ENCODE measurements around the gene MSH5. TPM values are rescaled to one million over a fixed set of nuclear protein-coding genes. Genes with fewer than 3 reads are reported as not detected.
A peak's percentile ranks its signal among the peaks of the same experiment; 100 is the strongest.

Gene MSH5
- total and polyA plus RNA-seq, 9 of the 15 experiments (the other 6 are each of a cell fraction or from before 2014, with no cell fraction given) = 12.5 to 104 (median 46.6) TPM

- TF ChIP-seq ZFX (CRISPR knock-in tag; IDR thresholded peaks at IDR 0.05) (no peak), PATZ1 (CRISPR knock-in tag; IDR thresholded peaks at IDR 0.05; ENCODE audit: borderline replicate concordance) (no peak), RBM39 (optimal IDR thresholded peaks at IDR 0.05; ENCODE audit: low read depth, low read length) (no peak), SP2 (IDR thresholded peaks at IDR 0.05; ENCODE audit: extremely low read depth, low read depth, low read length, poor library complexity, severe bottlenecking) (no peak), SMARCA5 (IDR thresholded peaks at IDR 0.05) (peak; percentile 58; the same call in 1 of the 2 replicates), EGR1 (conservative IDR thresholded peaks at IDR 0.05) (no peak), MTA2 (IDR thresholded peaks at IDR 0.05; ENCODE audit: low read depth) (no peak), RUNX1 (IDR thresholded peaks at IDR 0.05; ENCODE audit: low read depth) (no peak), SIX5 (IDR thresholded peaks at IDR 0.05; ENCODE audit: borderline replicate concordance in 1 of 2, insufficient read depth in 1 of 2, low read depth in 1 of 2, low read length in 2 of 2) (0 out of 4 replicates have a peak, but pooled peaks of 1 of the 2 experiments have one; percentile 12), GABPA (tag; conservative IDR thresholded peaks at IDR 0.05; ENCODE audit: low read depth) (no peak), POLR2AphosphoS2 (IDR thresholded peaks at IDR 0.05; ENCODE audit: low read length) (0 out of 2 replicates have a peak, but pooled peaks have one; percentile 36), TBP (optimal IDR thresholded peaks at IDR 0.05; ENCODE audit: low read depth, low read length) (no peak)
- TF ChIP-seq, protein P1, sequence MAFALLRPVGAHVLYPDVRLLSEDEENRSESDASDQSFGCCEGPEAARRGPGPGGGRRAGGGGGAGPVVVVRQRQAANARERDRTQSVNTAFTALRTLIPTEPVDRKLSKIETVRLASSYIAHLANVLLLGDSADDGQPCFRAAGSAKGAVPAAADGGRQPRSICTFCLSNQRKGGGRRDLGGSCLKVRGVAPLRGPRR (CRISPR knock-in tag; IDR thresholded peaks at IDR 0.05) = no peak
- TF ChIP-seq, protein P2, sequence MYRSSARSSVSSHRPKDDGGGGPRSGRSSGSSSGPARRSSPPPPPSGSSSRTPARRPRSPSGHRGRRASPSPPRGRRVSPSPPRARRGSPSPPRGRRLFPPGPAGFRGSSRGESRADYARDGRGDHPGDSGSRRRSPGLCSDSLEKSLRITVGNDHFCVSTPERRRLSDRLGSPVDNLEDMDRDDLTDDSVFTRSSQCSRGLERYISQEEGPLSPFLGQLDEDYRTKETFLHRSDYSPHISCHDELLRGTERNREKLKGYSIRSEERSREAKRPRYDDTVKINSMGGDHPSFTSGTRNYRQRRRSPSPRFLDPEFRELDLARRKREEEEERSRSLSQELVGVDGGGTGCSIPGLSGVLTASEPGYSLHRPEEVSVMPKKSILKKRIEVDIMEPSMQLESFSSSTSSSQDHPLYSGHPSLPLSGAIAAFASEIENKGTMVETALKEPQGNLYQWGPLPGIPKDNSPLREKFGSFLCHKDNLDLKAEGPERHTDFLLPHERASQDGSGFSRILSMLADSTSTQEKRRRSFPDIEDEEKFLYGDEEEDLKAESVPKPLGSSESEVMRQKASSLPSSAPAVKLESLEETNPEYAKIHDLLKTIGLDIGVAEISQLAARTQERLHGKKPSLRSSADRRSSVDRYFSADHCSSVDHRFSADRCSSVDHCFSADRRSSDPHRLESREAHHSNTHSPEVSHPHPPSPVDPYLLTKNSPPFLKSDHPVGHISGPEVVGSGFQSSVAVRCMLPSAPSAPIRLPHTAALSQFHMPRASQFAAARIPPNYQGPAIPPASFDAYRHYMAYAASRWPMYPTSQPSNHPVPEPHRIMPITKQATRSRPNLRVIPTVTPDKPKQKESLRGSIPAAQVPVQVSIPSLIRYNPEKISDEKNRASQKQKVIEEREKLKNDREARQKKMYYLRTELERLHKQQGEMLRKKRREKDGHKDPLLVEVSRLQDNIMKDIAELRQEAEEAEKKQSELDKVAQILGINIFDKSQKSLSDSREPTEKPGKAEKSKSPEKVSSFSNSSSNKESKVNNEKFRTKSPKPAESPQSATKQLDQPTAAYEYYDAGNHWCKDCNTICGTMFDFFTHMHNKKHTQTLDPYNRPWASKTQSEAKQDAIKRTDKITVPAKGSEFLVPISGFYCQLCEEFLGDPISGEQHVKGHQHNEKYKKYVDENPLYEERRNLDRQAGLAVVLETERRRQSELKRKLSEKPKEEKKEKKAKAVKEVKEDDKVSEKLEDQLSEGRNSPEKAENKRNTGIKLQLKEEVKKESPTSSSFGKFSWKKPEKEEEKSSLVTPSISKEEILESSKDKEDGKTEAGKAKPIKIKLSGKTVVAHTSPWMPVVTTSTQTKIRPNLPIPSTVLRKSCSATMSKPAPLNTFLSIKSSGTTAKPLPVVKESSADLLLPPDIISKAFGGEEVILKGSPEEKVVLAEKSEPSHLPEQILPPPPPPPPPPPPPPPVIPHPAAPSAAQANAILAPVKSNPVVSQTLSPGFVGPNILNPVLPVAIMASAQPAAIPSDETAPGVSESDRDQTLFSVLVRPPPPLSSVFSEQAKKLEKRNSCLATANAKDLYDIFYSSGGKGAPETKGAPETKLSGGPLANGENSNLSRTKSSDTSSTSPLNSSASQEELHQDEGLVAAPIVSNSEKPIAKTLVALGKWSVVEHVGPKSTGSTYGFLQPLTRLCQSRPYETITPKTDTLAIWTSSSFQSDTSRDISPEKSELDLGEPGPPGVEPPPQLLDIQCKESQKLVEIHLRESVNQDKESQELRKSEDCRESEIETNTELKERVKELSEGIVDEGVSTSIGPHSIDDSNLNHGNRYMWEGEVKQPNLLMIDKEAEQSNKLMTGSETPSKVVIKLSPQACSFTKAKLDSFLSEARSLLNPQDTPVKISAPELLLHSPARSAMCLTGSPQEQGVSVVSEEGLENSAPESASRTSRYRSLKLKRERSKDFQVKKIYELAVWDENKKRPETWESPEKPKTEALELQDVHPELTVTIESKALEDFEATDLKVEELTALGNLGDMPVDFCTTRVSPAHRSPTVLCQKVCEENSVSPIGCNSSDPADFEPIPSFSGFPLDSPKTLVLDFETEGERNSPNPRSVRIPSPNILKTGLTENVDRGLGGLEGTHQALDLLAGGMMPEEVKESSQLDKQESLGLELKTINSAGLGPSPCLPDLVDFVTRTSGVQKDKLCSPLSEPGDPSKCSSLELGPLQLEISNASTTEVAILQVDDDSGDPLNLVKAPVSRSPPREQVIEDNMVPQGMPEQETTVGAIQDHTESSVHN (IDR thresholded peaks at IDR 0.05; ENCODE audit: borderline replicate concordance in 1 of 2, low read depth in 1 of 2) = peak in 1 of 2 experiments; percentile 16; a peak in 1 of 4 replicates
- TF ChIP-seq, protein P3, sequence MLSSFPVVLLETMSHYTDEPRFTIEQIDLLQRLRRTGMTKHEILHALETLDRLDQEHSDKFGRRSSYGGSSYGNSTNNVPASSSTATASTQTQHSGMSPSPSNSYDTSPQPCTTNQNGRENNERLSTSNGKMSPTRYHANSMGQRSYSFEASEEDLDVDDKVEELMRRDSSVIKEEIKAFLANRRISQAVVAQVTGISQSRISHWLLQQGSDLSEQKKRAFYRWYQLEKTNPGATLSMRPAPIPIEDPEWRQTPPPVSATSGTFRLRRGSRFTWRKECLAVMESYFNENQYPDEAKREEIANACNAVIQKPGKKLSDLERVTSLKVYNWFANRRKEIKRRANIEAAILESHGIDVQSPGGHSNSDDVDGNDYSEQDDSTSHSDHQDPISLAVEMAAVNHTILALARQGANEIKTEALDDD (IDR thresholded peaks at IDR 0.05) = no peak
Observed at GRCh38 chr6:31697555-31697954, 42.2 kb upstream of the MSH5 start (continued).
